ENCODE data around the gene PCDHGA7.
"Not testable (repeated sequence)": the region's sequence is repeated elsewhere in the genome, so short reads cannot be mapped to it uniquely, and the experiment has no call there.

Gene PCDHGA7

DNA sequence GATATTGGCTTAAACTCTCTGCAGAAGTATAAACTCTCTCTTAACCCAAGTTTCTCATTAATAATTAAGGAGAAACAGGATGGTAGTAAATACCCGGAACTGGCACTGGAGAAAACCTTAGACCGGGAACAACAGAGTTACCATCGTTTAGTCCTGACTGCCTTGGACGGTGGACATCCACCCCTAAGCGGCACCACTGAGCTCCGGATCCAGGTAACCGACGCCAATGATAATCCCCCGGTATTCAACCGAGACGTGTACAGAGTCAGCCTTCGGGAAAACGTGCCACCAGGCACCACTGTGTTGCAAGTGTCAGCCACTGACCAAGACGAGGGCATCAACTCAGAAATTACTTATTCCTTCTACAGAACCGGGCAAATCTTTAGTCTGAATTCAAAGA is 16.1 kb downstream of the PCDHGA7 start:
- DNase-seq (ENCODE audit: low read depth), result no peak

DNA sequence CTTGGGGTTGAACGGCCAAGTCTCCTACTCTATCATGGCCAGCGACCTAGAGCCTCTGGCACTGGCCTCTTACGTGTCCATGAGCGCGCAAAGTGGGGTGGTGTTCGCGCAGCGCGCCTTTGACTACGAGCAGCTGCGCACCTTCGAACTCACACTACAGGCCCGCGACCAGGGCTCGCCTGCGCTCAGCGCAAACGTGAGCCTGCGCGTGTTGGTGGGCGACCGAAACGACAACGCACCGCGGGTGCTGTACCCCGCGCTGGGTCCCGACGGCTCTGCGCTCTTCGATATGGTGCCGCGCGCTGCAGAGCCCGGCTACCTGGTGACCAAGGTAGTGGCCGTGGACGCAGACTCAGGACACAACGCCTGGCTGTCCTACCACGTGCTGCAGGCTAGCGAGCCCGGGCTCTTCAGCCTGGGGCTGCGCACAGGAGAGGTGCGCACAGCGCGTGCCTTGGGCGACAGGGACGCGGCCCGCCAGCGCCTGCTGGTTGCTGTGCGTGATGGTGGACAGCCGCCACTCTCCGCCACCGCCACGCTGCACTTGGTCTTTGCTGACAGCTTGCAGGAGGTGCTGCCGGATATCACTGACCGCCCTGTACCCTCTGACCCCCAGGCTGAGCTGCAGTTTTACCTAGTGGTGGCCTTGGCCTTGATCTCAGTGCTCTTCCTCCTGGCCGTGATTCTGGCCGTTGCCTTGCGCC is 17.2 kb downstream of the PCDHGA7 start:
- no peak for DNase-seq (ENCODE audit: low read depth)

DNA sequence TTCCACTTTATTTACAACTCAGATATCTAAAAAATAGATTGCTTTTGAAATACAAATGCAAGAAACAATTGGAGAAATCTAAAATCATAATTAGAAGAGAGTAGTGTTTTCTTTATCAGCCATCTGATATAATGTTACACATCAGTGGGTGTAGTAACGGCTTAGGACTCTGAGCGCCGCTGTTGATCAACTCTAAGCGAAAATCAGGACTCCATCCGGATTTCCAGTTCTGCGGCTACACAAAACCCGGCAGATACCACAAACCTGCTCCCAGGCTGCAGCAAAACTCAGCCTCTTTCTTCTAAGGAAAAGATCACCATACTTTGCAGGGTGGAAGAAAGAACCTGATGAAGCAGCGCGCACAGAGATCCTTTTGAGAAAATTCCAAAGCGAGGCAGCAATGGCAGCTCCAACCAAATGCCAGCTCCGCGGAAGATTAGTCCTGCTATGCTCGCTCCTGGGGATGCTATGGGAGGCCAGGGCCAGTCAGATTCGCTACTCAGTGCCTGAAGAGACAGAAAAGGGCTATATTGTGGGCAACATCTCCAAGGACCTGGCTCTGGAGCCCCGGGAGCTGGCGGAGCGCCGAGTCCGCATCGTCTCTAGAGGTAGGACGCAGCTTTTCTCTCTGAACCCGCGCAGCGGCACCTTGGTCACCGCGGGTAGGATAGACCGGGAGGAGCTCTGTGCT is 20.2 kb downstream of the PCDHGA7 start, which contains the start of gene PCDHGA9:
TSS of gene PCDHGA9 (plus strand) at position 226 of the 691 bp plus-strand sequence. CDS start at position 401, 175 bp downstream.
- no peak for DNase-seq (ENCODE audit: low read depth)

DNA sequence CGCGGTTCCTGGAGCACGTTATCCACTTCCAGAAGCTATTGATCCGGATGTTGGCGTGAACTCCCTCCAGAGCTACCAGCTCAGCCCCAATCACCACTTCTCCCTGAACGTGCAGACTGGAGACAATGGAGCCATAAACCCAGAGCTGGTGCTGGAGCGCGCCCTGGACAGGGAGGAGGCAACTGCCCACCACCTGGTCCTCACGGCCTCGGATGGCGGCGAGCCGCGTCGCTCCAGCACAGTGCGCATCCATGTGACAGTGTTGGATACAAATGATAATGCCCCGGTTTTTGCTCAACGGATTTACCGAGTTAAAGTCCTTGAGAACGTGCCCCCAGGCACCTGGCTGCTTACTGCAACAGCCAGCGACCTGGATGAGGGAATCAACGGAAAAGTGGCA is 20.8 kb downstream of the PCDHGA7 start:
- DNase-seq (ENCODE audit: low read depth), result no peak

DNA sequence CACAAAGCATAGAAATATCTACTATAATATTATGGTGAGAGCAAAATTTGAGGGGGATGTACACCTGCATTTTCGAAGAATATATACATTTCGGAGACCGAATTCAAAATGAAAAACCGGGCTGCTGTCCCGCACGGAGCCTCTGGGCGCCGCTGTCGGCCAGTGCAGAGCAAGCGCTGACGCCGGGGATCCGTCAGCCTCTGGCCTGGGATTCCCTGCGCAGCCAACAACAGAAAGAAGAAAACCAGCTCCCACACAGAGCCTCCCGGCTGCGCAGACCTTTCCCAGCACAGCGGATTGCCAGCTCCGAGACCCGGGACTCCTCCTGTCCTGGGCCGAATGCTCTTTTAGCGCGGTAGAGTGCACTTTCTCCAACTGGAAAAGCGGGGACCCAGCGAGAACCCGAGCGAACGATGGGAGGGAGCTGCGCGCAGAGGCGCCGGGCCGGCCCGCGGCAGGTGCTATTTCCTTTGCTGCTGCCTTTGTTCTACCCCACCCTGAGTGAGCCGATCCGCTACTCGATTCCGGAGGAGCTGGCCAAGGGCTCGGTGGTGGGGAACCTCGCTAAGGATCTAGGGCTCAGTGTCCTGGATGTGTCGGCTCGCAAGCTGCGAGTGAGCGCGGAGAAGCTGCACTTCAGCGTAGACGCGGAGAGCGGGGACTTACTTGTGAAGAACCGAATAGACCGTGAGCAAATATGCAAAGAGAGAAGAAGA is 25.4 kb downstream of the PCDHGA7 start, which contains the start of gene PCDHGB6:
TSS of gene PCDHGB6 (plus strand) at position 232 of the 716 bp plus-strand sequence. CDS start at position 414, 182 bp downstream.
- not testable (repeated sequence) for DNase-seq (ENCODE audit: low read depth)

DNA sequence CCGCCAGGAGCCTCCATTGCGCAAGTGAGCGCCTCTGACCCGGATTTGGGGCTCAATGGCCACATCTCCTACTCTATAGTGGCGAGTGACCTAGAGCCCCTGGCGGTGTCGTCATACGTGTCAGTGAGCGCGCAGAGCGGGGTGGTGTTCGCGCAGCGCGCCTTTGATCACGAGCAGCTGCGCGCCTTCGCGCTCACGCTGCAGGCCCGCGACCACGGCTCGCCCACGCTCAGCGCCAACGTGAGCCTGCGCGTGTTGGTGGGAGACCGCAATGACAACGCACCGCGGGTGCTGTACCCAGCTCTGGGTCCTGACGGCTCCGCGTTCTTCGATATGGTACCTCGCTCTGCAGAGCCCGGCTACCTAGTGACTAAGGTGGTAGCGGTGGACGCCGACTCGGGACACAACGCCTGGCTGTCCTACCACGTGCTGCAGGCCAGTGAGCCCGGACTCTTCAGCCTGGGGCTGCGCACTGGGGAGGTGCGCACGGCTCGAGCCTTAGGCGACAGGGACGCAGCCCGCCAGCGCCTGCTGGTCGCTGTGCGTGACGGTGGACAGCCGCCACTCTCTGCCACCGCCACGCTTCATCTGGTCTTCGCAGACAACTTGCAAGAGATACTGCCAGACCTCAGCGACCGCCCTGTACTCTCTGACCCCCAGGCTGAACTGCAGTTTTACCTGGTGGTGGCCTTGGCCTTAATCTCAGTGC is 27.2 kb downstream of the PCDHGA7 start:
- no peak for DNase-seq (ENCODE audit: low read depth)

DNA sequence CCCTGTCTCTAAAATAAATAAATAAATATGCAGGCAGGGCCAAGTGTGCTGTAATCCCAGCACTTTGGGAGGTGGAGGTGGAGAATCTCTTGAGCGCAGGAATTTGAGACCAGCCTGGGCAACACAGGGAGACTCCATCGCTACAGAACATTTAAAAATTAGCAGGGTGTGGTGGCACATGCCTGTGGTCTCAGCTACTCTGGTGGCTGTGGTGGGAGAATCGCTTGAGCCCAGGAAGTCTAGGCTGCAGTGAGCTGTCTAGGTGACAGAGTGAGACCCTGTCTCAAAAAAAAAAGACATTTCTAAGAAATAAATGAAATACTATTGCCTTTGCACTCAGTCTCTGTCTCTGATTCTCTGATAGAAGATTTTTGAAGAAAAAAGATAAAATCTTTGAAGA is 29.0 kb downstream of the PCDHGA7 start:
- DNase-seq (ENCODE audit: low read depth), result no peak

DNA sequence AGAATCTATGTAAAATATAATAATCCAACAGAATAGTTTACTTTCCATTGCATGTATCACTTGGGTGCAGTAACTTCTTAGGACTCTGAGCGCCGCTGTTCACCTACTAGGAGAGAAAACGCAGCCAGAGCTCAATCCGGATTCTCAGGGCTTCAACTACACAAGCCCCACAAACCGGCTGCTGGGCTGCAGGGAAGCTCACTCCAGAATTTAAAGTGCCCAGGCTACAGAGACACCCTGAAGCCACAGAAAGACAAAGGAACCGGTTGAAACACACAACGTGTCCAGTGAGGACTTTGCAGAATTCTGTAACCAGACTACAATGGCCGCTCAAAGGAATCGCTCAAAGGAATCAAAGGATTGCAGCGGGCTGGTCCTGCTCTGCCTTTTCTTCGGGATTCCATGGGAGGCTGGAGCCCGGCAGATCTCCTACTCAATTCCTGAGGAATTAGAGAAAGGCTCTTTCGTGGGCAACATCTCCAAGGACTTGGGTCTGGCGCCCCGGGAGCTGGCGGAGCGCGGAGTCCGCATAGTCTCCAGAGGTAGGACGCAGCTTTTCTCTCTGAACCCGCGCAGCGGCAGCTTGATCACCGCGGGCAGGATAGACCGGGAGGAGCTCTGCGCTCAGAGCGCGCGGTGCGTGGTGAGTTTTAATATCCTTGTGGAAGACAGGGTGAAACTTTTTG is 30.5 kb downstream of the PCDHGA7 start, which contains the start of gene PCDHGA10:
TSS of gene PCDHGA10 (plus strand) at position 134 of the 686 bp plus-strand sequence. CDS start at position 323, 189 bp downstream.
- DNase-seq (ENCODE audit: low read depth), result no peak

DNA sequence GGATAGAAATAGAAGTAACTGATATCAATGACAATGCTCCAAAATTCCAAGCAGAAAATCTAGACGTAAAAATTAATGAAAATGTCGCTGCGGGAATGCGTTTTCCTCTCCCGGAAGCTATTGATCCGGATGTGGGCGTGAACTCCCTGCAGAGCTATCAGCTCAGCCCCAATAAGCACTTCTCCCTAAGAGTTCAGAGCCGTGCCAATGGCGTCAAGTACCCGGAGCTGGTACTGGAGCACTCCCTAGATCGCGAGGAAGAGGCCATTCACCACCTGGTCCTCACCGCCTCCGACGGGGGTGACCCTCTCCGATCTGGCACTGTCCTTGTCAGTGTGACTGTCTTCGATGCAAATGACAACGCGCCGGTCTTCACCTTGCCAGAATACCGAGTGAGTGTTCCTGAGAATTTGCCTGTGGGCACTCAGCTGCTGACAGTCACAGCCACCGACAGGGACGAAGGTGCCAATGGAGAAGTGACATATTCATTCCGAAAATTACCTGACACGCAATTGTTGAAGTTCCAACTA is 31.1 kb downstream of the PCDHGA7 start:
- DNase-seq (ENCODE audit: low read depth), result no peak

DNA sequence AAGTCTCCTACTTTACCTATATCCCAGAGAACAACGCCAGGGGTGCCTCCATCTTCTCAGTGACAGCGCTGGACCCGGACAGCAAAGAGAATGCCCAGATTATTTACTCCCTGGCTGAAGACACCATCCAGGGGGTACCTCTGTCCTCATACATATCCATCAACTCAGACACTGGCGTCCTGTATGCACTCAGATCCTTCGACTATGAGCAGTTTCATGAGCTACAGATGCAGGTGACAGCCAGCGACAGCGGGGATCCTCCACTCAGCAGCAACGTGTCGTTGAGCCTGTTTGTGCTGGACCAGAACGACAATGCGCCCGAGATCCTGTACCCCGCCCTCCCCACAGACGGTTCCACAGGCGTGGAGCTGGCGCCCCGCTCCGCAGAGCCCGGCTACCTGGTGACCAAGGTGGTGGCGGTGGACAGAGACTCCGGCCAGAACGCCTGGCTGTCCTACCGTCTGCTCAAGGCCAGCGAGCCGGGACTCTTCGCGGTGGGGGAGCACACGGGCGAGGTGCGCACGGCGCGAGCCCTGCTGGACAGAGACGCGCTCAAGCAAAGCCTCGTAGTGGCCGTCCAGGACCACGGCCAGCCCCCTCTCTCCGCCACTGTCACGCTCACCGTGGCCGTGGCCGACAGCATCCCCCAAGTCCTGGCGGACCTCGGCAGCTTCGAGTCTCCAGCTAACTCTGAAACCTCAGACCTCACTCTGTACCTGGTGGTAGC is 32.2 kb downstream of the PCDHGA7 start:
- DNase-seq (ENCODE audit: low read depth), result not testable (repeated sequence)

DNA sequence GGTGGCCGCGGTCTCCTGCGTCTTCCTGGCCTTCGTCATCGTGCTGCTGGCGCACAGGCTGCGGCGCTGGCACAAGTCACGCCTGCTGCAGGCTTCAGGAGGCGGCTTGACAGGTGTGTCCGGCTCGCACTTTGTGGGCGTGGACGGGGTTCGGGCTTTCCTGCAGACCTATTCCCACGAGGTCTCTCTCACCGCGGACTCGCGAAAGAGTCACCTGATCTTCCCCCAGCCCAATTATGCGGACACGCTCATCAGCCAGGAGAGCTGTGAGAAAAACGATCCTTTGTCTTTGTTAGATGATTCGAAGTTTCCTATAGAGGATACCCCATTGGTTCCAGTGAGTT is 32.7 kb downstream of the PCDHGA7 start:
- not testable (repeated sequence) for DNase-seq (ENCODE audit: low read depth)

DNA sequence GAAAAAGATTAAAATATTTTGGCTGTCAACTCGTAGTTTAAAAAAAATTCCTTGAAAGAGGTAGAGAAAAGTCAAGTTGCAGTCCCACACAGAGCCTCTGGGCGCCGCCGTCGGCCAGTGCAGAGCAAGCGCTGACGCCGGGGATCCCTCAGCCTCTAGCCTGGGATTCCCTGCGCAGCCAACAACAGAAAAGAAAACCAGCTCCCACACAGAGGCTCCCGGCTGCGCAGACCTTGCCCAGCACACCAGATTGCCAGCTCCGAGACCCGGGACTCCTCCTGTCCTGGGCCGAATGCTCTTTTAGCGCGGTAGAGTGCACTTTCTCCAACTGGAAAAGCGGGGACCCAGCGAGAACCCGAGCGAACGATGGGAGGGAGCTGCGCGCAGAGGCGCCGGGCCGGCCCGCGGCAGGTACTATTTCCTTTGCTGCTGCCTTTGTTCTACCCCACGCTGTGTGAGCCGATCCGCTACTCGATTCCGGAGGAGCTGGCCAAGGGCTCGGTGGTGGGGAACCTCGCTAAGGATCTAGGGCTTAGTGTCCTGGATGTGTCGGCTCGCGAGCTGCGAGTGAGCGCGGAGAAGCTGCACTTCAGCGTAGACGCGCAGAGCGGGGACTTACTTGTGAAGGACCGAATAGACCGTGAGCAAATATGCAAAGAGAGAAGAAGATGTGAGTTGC is 35.1 kb downstream of the PCDHGA7 start, which contains the start of gene PCDHGB7:
TSS of gene PCDHGB7 (plus strand) at position 184 of the 679 bp plus-strand sequence. CDS start at position 367, 183 bp downstream.
- DNase-seq (ENCODE audit: low read depth), result not testable (repeated sequence)

DNA sequence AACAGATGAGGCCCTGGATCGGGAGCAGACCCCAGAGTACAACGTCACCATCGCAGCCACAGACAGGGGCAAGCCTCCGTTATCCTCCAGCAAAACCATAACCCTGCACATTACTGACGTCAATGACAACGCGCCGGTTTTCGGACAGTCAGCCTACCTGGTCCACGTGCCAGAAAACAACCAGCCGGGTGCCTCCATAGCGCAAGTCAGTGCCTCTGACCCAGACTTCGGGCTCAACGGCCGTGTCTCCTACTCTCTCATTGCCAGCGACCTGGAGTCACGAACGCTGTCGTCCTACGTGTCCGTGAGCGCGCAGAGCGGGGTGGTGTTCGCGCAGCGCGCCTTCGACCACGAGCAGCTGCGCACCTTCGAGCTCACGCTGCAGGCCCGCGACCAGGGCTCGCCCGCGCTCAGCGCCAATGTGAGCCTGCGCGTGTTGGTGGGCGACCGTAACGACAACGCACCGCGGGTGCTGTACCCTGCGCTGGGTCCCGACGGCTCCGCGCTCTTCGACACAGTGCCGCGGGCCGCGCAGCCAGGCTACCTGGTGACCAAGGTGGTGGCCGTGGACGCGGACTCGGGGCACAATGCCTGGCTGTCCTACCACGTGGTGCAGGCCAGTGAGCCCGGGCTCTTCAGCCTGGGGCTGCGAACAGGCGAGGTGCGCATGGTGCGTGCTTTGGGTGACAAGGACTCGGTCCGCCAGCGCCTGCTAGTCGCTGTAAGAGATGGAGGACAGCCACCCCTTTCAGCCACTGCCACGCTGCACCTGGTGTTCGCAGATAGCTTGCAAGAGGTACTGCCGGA is 36.7 kb downstream of the PCDHGA7 start:
- DNase-seq (ENCODE audit: low read depth), result no peak

DNA sequence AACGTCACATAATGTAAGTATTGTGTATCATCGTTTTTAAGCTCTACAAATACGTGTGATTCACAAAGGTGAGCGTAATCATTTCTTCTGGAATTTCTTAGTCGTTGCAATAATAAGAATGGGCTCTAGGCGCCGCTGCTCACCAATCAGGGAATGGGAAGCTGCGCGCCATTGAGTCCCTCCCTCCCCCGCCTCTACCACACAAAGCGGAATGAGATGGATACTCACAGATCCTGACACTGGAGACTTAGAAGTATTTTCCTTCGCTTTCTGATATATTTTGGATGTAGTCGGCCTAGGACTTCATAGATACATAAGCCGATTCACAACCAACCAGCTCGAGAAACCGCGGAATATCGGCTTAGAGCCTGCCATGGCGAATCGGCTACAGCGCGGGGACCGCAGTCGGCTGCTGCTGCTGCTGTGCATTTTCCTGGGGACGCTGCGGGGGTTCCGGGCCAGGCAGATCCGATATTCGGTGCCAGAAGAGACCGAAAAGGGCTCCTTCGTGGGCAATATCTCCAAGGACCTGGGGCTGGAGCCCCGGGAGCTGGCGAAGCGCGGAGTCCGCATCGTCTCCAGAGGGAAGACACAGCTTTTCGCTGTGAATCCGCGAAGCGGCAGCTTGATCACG is 38.4 kb downstream of the PCDHGA7 start, which contains the start of gene PCDHGA11:
TSS of gene PCDHGA11 (plus strand) at position 197 of the 634 bp plus-strand sequence. CDS start at position 374, 177 bp downstream.
- no peak for DNase-seq (ENCODE audit: low read depth)

DNA sequence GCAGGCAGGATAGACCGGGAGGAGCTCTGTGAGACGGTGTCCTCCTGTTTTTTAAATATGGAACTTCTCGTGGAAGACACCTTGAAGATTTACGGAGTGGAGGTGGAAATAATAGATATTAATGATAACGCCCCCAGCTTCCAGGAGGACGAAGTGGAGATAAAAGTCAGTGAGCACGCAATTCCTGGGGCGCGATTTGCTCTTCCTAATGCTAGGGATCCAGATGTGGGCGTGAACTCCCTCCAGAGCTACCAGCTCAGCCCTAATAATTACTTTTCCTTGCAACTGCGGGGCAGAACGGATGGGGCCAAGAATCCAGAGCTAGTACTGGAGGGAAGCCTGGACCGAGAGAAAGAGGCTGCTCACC is 38.9 kb downstream of the PCDHGA7 start:
- no peak for DNase-seq (ENCODE audit: low read depth)

DNA sequence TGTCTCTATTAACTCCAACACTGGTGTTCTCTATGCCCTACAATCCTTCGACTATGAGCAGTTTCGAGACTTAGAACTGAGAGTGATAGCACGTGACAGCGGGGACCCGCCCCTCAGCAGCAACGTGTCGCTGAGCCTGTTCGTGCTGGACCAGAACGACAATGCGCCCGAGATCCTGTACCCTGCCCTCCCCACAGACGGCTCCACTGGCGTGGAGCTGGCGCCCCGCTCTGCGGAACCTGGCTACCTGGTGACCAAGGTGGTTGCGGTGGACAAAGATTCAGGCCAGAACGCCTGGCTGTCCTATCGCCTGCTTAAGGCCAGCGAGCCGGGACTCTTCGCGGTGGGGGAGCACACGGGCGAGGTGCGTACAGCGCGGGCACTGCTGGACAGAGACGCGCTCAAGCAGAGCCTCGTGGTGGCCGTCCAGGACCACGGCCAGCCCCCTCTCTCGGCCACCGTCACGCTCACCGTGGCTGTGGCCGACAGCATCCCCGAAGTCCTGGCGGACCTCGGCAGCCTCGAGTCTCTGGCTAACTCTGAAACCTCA is 40.3 kb downstream of the PCDHGA7 start:
- DNase-seq (ENCODE audit: low read depth), result no peak

DNA sequence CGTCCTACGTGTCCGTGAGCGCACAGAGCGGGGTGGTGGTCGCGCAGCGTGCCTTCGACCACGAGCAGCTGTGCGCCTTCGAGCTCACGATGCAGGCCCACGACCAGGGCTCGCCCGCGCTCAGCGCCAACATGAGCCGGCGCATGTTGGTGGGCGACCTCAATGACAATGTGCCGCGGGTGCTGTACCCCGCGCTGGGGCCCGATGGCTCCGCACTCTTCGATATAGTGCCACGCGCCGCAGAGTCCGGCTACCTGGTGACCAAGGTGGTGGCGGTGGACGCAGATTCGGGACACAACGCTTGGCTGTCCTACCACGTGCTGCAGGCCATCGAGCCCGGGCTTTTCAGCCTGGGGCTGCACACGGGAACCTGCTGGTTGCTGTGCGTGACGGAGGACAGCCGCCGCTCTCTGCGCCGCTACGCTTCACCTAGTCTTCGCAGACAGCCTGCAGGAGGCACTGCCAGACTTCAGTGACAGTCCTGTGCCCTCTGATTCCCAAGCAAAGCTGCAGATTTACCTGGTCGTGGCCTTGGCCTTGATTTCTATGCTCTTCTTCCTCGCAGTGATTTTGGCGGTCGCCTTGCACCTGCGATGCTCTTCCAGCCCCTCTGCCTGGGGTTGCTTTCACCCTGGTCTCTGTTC is 45.4 kb downstream of the PCDHGA7 start:
- no peak for DNase-seq (ENCODE audit: low read depth)
